Parathyroid adenoma (tissue), 2 donors: ENCODE results near the gene FLRT2.

Experiments
- H2AFZ ChIP-seq: fragments of 300-600 bp; sonication (generic); one replicate; pipeline ENCODE4 v1.7.0; 2017; ENCODE audit warnings: antibody characterized with exemption, mild to moderate bottlenecking
- H3K27ac ChIP-seq: fragments of 300-600 bp; sonication (generic); one replicate; pipeline ENCODE4 v1.7.0; 2017
- H3K27me3 ChIP-seq: fragments of 300-600 bp; sonication (generic); one replicate; pipeline ENCODE4 v1.7.0; 2017; ENCODE audit warnings: low read length; ENCODE audit not compliant: control insufficient read depth, insufficient read depth
- H3K36me3 ChIP-seq: fragments of 300-600 bp; sonication (generic); one replicate; pipeline ENCODE4 v1.7.0; 2017; ENCODE audit warnings: low read length; ENCODE audit not compliant: control insufficient read depth, insufficient read depth
- H3K4me1 ChIP-seq: fragments of 300-600 bp; sonication (generic); one replicate; pipeline ENCODE4 v1.7.0; 2017; ENCODE audit warnings: control low read depth
- H3K4me2 ChIP-seq: fragments of 300-600 bp; sonication (generic); one replicate; pipeline ENCODE4 v1.7.0; 2017; ENCODE audit warnings: low read length
- H3K4me3 ChIP-seq: fragments of 300-600 bp; sonication (generic); one replicate; pipeline ENCODE4 v1.7.0; 2017; ENCODE audit warnings: low read depth, low read length
- H3K79me2 ChIP-seq: fragments of 300-600 bp; sonication (generic); one replicate; pipeline ENCODE4 v1.7.0; 2017; ENCODE audit warnings: control low read depth
- H3K9ac ChIP-seq: fragments of 300-600 bp; sonication (generic); one replicate; pipeline ENCODE4 v1.7.0; 2017; ENCODE audit warnings: mild to moderate bottlenecking
- H3K9me3 ChIP-seq: fragments of 300-600 bp; sonication (generic); one replicate; pipeline ENCODE4 v1.7.0; 2017; ENCODE audit warnings: low read length; ENCODE audit not compliant: control insufficient read depth
- TF ChIP-seq, protein P1 (sequence below): fragments of 300-600 bp; sonication (generic); IDR thresholded peaks from one replicate; pipeline ENCODE4 v1.7.0; 2017; ENCODE audit warnings: antibody characterized with exemption, mild to moderate bottlenecking
- donor health status: primary hyperparathyroidism.

Gene FLRT2

DNA sequence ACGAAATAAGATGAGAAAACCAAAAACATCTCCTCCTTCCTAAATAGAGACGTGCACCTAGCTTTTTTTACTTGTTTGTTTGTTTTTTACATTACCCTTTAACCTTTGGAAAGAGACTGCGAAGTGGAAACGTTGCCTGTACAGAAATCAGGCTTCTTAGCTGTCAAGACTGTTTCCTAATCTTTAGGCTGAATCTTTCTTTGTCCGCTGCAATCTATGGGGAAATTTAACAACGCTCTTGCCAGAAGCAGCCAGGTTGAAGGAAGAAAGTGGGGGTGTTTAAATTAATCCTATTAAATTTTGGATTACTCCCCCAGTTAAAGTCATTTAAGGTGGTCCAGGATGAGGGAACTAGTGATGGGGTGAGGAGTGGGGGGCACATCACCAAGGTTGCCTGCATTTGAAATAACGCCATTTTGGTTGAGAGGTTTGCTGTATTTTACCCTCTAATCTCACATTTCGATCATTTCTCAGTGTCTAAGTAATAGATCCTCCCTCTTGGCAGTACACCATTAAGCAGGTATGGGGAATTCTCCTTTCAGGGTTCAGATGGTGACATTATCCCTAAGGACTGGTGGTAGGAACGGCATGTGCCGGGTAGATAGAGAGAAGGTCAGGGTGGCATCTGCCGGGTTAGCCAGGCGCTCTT is 2.6 kb downstream of the FLRT2 start:
- no peak overlapping the region for H3K27ac ChIP-seq
- H3K4me3 ChIP-seq: peak overlapping the region; percentile 44
- H2AFZ ChIP-seq: no peak overlapping the region
- no peaks in the 10 kb centered on the region for H3K9me3 ChIP-seq
- H3K79me2 ChIP-seq: no peaks in the 10 kb centered on the region
- no peaks in the 10 kb centered on the region for H3K36me3 ChIP-seq
- no peaks in the 10 kb centered on the region for H3K27me3 ChIP-seq
- peak overlapping the region; percentile 76 for H3K4me2 ChIP-seq
- H3K9ac ChIP-seq: no peak overlapping the region
- TF ChIP-seq, protein P1, sequence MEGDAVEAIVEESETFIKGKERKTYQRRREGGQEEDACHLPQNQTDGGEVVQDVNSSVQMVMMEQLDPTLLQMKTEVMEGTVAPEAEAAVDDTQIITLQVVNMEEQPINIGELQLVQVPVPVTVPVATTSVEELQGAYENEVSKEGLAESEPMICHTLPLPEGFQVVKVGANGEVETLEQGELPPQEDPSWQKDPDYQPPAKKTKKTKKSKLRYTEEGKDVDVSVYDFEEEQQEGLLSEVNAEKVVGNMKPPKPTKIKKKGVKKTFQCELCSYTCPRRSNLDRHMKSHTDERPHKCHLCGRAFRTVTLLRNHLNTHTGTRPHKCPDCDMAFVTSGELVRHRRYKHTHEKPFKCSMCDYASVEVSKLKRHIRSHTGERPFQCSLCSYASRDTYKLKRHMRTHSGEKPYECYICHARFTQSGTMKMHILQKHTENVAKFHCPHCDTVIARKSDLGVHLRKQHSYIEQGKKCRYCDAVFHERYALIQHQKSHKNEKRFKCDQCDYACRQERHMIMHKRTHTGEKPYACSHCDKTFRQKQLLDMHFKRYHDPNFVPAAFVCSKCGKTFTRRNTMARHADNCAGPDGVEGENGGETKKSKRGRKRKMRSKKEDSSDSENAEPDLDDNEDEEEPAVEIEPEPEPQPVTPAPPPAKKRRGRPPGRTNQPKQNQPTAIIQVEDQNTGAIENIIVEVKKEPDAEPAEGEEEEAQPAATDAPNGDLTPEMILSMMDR: no peak
- H3K4me1 ChIP-seq: no peaks in the 10 kb centered on the region

DNA sequence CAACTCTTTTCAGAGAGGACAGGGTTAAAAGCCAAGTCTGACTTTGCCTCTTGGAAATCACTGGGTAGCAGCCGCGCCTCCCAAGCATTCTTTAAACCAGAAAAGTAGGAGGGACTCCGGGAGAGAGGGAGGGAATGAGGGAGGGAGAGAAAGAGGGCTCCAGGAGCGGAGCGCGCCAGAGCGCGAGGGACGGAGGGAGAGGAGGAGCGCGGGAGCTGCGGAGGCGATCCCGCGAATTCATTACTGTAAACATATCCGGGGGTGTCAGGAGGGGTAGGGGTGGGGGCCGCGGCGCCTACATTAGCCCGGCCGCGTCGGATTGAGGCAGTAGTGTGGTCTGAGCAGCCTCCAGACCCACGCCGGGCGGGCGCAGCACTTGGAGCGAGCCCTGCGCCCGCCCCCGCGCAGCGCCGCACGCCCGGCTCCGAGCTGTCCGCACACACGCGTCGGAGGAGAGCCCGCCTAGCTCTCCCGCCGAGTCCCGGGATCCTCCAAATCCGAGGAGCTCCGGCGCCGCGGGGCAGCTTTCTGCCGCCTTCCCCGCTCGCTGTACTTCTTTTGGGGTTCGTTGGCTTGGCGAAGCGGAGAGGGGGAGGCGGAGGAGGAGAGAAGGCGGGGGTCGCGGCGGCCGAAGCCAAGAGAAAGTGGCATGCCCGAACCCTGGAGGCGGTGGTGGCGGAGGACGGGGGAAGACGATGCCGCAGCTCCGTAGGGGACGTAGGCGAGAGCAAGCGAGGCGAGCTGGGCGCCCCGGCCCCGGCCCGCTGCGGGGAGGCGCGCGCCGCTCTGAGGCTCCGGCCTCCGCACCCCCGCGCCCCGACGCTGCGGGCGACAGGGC is 3.3 kb downstream of the FLRT2 start:
- TF ChIP-seq, protein P1: no peak
- Histone ChIP-seq H3K9me3 (no peaks in the 10 kb centered on the region), H3K4me1 (no peaks in the 10 kb centered on the region), H3K27me3 (no peaks in the 10 kb centered on the region), H3K27ac (no peak overlapping the region), H3K79me2 (no peaks in the 10 kb centered on the region), H3K4me2 (peak overlapping the region; percentile 76), H3K9ac (no peak overlapping the region), H3K4me3 (peak overlapping the region; percentile 44), H3K36me3 (no peaks in the 10 kb centered on the region), H2AFZ (peak overlapping the region; percentile 22)

DNA sequence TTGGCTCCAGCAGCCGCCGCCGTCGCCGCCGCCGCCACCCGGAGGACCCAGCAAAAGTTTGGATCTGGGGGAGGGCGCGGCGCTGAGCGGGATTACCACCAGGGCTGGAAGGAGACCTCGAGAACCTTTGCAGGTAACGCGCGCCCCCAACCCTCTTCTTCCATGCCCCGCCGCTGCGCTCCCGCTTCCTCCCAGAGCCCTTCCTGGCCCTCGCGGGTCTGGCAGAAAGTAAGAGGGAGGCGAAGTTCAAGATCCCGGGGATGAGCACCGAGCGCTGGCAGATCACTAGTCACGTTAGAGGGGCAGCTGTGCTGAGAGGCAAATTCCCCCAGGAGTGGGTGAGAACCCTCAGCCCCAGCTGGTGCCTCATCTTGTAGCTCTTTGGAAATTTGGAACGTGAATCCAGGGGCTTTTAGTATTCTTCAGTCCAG is 3.9 kb downstream of the FLRT2 start:
- TF ChIP-seq, protein P1: no peak
- Histone ChIP-seq H3K9ac (no peak overlapping the region), H3K27ac (no peak overlapping the region)

DNA sequence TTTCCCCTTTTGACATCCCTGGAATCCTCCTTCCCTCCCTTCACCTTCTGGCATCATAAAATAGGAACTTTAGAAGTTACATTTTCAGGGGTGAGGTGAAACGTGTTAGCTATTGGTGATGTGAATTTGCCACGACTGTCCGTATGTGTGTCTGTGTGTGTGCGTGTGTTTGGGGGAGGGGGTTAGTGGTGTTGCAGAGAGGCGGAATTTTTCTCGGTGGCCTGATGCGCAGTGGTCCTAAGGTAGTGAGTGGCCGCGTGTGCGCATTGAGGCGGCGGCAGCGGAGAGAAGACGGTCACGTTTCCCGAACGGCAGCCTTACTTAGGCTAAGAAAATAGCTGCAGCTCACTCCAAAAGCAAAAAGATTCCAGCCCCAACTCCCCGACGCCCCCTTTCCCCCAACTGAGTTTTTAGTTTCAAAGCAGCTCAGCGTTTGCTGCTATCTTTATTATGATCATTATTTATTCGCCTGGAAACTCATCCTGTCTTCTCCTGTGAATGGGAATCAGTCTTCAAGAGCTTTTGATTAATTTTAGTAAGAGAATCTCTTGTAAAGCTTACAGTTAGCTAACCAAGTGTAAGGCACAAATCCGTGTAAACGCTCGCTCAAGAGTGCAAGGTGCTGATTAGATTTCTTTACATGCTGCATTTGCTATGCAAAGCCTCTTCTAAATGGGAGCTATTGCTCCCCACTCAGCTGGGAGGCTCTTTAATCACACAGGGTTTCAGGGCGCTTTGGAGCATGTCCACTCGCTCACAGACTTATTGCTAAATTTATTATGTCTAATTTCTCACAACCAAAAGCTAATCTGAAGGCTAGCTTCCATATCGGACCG is 4.7 kb downstream of the FLRT2 start:
- no peak overlapping the region for H2AFZ ChIP-seq
- no peaks in the 10 kb centered on the region for H3K9me3 ChIP-seq
- no peak overlapping the region for H3K27ac ChIP-seq
- H3K4me2 ChIP-seq: peak overlapping the region; percentile 76
- no peaks in the 10 kb centered on the region for H3K79me2 ChIP-seq
- H3K4me1 ChIP-seq: no peaks in the 10 kb centered on the region
- no peaks in the 10 kb centered on the region for H3K27me3 ChIP-seq
- H3K36me3 ChIP-seq: no peaks in the 10 kb centered on the region
- TF ChIP-seq, protein P1: no peak
- no peak overlapping the region for H3K9ac ChIP-seq
- peak overlapping the region; percentile 48 for H3K4me3 ChIP-seq

More for the DNA sequence above, 3.9 kb downstream of the FLRT2 start:
- Histone ChIP-seq H3K36me3 (no peaks in the 10 kb centered on the region), H3K4me2 (peak overlapping the region; percentile 76), H3K79me2 (no peaks in the 10 kb centered on the region), H3K9me3 (no peaks in the 10 kb centered on the region), H3K4me1 (no peaks in the 10 kb centered on the region), H3K27me3 (no peaks in the 10 kb centered on the region), H2AFZ (no peak overlapping the region), H3K4me3 (peak overlapping the region; percentile 48)
